Activated naive CD8-positive, alpha-beta T cell treated with anti-CD3 and anti-CD28 coated beads for 36 hours (primary cell): ENCODE data around the gene TSR3. TPM values are rescaled to one million over a fixed set of nuclear protein-coding genes. Genes with fewer than 3 reads are reported as not detected.

Experiments used
- DNase-seq: peaks from one replicate; pipeline ENCODE4 v3.0.0; 2021
- H3K27ac Mint-ChIP-seq: one replicate; pipeline ENCODE4 v1.8.0; 2022; ENCODE audit warnings: mild to moderate bottlenecking, moderate library complexity, mixed read lengths
- H3K27me3 Mint-ChIP-seq: one replicate; pipeline ENCODE4 v1.8.0; 2022; ENCODE audit warnings: mild to moderate bottlenecking, mixed read lengths
- H3K36me3 Mint-ChIP-seq: one replicate; pipeline ENCODE4 v1.8.0; 2021; ENCODE audit warnings: mild to moderate bottlenecking, mixed read lengths
- H3K4me1 Mint-ChIP-seq: one replicate; pipeline ENCODE4 v1.8.0; 2021; ENCODE audit warnings: mixed read lengths
- H3K4me3 Mint-ChIP-seq: one replicate; pipeline ENCODE4 v1.8.0; 2022; ENCODE audit warnings: mild to moderate bottlenecking, moderate library complexity, mixed read lengths
- H3K9me3 Mint-ChIP-seq: one replicate; pipeline ENCODE4 v1.8.0; 2022; ENCODE audit warnings: mixed read lengths
- total RNA-seq, 2 experiments: library from RNA; stranded (reverse); gene quantifications; one replicate each; pipeline ENCODE4 v1.2.3, GENCODE V29; 2021

The TSR3 gene
- total RNA-seq, 2 experiments from 2014 or later: 80.3 to 82.6 TPM

GRCh38 chr16:1366712-1367299 lies 15.1 kb upstream of the TSR3 start:
- H3K4me3 Mint-ChIP-seq: no peak overlapping the region
- no peak overlapping the region for H3K27ac Mint-ChIP-seq
- H3K4me1 Mint-ChIP-seq: peaks cover 2% of the 10 kb centered on the region
- H3K9me3 Mint-ChIP-seq: no peaks in the 10 kb centered on the region
- peaks cover 2% of the 10 kb centered on the region for H3K36me3 Mint-ChIP-seq
- no peaks in the 10 kb centered on the region for H3K27me3 Mint-ChIP-seq
- no peak for DNase-seq

GRCh38 chr16:1366060-1366711 lies 14.5 kb upstream of the TSR3 start:
- no peaks in the 10 kb centered on the region for H3K9me3 Mint-ChIP-seq
- peak overlapping the region; percentile 51 for H3K27ac Mint-ChIP-seq
- no peaks in the 10 kb centered on the region for H3K27me3 Mint-ChIP-seq
- DNase-seq: no peak
- peaks cover 2% of the 10 kb centered on the region for H3K4me1 Mint-ChIP-seq
- peaks cover 2% of the 10 kb centered on the region for H3K36me3 Mint-ChIP-seq
- H3K4me3 Mint-ChIP-seq: no peak overlapping the region

- no peaks in the 10 kb centered on the region for H3K27me3 Mint-ChIP-seq
- H3K4me1 Mint-ChIP-seq: peaks cover 2% of the 10 kb centered on the region
- H3K9me3 Mint-ChIP-seq: no peaks in the 10 kb centered on the region
These were observed 12.8 kb upstream of the TSR3 start for GRCh38 chr16:1364510-1364909.

GRCh38 chr16:1363501-1364041 lies 11.9 kb upstream of the TSR3 start:
- no peak overlapping the region for H3K4me3 Mint-ChIP-seq
- peak; percentile 74 for DNase-seq
- peaks cover 2% of the 10 kb centered on the region for H3K36me3 Mint-ChIP-seq
- H3K9me3 Mint-ChIP-seq: no peaks in the 10 kb centered on the region
- no peaks in the 10 kb centered on the region for H3K27me3 Mint-ChIP-seq
- H3K4me1 Mint-ChIP-seq: peaks cover 2% of the 10 kb centered on the region
- peak overlapping the region; percentile 38 for H3K27ac Mint-ChIP-seq

More at GRCh38 chr16:1364510-1364909, 12.8 kb upstream of the TSR3 start:
- Mint-ChIP-seq H3K27ac (no peak overlapping the region), H3K4me3 (no peak overlapping the region), H3K36me3 (peaks cover 2% of the 10 kb centered on the region)
- no peak for DNase-seq

GRCh38 chr16:1362807-1363206 lies 11.1 kb upstream of the TSR3 start:
- Mint-ChIP-seq H3K27ac (no peak overlapping the region), H3K36me3 (no peaks in the 10 kb centered on the region), H3K9me3 (no peaks in the 10 kb centered on the region), H3K4me3 (no peak overlapping the region), H3K27me3 (no peaks in the 10 kb centered on the region), H3K4me1 (peaks cover 7% of the 10 kb centered on the region)
- DNase-seq: no peak

DNA sequence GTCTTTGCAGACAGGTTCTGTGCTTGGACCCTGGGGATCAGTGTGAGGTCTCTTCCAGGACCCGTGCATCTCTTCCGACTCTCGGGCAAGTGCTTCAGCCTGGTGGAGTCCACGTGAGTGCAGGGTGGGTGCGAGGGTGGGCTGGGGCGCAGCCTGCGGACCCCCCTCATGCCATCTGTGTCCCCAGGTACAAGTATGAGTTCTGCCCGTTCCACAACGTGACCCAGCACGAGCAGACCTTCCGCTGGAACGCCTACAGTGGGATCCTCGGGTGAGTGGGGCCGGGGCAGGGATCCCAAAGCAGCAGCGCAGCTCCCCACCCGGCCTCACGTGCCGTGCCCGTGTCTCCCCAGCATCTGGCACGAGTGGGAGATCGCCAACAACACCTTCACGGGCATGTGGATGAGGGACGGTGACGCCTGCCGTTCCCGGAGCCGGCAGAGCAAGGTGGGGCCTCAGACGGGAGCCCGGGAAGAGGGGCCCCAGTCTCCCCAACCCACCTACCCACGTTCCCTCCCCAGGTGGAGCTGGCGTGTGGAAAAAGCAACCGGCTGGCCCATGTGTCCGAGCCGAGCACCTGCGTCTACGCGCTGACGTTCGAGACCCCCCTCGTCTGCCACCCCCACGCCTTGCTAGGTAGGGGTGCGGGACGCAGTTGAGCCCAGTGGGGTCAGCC lies 10.1 kb upstream of the TSR3 start:
- H3K4me3 Mint-ChIP-seq: no peak overlapping the region
- H3K36me3 Mint-ChIP-seq: no peaks in the 10 kb centered on the region

DNA sequence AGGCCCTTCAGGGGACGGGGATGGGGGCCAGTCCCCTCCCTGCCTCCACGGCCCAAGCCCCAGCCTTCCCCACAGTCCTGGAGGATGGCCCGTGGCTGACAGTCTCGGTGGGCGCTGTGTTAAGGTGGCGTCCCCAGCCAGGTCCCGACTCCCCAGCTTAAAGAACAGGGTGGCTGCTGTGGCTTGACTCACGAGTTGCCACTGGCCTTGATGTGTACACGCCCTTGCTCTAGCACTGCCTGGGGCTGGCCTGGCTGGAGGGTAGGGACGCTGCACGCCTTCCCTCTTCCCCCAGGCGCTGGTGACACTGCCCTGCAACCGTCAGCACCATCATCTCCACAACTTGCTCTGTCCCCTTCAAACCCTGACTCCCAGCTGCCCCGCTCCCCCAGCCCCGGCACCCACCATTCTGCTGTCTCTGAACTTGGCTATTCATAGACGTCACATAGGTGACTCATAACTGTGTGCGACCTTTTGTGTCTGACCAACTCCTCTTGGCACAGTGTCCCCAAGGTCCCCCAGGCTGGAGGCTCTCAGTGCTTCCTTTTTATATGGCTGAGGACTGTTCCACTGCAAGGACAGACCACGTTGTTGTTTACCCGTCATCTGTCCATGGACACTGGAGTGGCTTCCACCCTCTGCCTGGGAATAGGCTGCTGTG lies 6.4 kb upstream of the TSR3 start:
- Mint-ChIP-seq H3K36me3 (peaks cover 1% of the 10 kb centered on the region), H3K4me1 (peaks cover 12% of the 10 kb centered on the region), H3K4me3 (no peak overlapping the region), H3K9me3 (no peaks in the 10 kb centered on the region), H3K27me3 (no peaks in the 10 kb centered on the region), H3K27ac (peak overlapping the region; percentile 12)
- no peak for DNase-seq

More for the DNA sequence above, 10.1 kb upstream of the TSR3 start:
- Mint-ChIP-seq H3K9me3 (no peaks in the 10 kb centered on the region), H3K4me1 (peaks cover 7% of the 10 kb centered on the region), H3K27ac (no peak overlapping the region), H3K27me3 (no peaks in the 10 kb centered on the region)
- DNase-seq: no peak

DNA sequence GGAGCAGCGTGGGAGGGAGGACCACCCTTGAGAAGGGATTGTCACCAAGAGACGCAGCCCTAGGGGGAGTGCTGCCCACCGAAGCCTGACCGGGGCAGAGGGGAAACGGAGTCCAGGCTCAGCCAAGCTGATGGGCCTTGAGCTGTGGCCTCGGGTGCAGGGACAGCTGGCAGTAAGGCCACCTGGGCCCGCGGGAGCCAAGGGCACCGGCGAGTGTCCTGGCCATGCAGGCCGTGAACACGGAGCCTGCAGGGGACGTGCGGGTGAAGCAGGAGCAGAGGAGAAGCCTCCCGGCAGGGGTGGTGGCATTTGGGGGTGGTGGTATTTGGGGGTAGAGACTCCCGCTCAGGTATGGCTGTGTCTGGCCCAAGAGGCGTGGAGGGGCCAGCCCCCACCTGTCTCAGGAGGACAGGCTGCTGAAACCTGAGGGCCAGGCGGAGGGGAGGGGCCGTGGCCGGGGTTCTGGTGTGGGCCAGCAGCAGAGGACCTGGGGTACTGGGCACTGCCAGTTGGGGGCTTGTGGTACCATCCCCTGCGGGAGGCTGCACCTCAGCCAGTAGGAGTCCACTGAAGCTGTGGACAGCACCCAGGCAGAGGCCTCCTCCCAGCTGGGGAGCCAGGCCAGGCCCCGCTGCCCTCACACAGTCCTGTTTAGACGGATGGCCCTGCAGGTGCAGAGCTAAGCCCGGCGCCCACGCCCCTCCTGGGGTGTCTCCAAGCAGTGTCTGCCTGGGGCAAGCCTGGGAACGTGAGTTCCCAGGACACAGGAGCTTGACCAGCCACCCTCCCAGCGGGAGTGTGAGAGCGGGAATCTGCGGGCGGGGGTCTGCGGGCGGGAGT lies 4.6 kb upstream of the TSR3 start:
- Mint-ChIP-seq H3K4me1 (peaks cover 18% of the 10 kb centered on the region), H3K9me3 (no peaks in the 10 kb centered on the region), H3K27me3 (no peaks in the 10 kb centered on the region), H3K27ac (no peak overlapping the region), H3K4me3 (no peak overlapping the region), H3K36me3 (peaks cover 3% of the 10 kb centered on the region)
- no peak for DNase-seq

DNA sequence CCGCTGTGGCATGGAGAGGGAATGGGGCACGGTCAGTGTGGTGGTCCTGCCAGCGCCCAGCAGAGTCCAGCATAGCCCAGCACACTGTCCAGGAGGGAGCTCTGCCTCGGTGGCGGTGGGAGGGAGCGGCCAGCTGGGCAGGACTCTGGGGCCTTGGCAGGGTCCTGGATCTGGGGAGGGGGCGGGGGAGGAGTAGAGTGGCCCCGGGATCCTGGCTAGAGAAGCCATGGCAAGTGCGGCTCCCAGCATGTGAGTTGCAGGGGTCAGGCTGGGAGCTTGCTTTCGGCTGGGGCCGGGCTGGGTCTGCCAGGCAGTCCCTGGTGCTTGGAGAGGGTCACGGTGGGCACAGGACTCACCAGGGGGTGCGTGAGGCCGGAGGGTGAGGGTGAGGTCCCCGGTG lies 3.9 kb upstream of the TSR3 start:
- Mint-ChIP-seq H3K4me1 (peaks cover 21% of the 10 kb centered on the region), H3K27ac (no peak overlapping the region), H3K27me3 (no peaks in the 10 kb centered on the region), H3K9me3 (no peaks in the 10 kb centered on the region), H3K4me3 (no peak overlapping the region), H3K36me3 (peaks cover 3% of the 10 kb centered on the region)
- no peak for DNase-seq

DNA sequence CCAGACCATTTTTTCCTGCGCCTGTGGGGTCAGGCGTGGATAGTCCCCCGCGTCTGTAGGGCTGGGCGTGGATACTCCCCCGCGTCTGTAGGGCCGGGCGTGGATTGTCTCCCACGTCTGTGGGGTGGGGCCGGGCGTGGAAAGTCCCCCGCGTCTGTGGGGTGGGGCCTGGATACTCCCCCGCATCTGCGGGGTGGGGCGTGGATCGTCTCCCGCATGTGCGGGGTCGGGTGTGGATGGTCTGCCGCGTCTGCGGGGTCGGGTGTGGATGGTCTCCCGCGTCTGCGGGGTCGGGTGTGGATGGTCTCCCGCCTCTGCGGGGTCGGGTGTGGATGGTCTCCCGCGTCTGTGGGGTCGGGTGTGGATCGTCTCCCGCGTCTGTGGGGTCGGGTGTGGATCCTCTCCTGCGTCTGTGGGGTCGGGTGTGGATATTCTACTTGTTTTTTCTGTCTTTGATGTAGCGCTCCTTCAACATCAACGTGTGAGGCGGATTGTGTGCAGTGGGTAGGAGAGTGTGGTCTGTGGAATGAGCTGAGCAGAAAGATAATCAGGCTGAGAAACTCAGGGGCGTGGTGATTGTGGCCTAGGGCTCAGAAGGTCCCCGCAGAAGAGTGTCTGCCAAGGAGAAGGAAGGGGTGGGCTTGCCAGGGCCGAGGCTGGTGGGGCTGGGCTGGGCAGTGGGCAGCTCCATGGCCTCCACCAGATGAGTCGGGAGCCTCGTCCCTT lies 3.3 kb upstream of the TSR3 start:
- H3K4me1 Mint-ChIP-seq: peaks cover 26% of the 10 kb centered on the region
- no peak for DNase-seq
- H3K36me3 Mint-ChIP-seq: peaks cover 4% of the 10 kb centered on the region
- no peaks in the 10 kb centered on the region for H3K9me3 Mint-ChIP-seq
- no peak overlapping the region for H3K27ac Mint-ChIP-seq
- no peak overlapping the region for H3K4me3 Mint-ChIP-seq
- H3K27me3 Mint-ChIP-seq: no peaks in the 10 kb centered on the region

GRCh38 chr16:1351215-1351581 lies 480 bp downstream of the TSR3 start:
- H3K4me1 Mint-ChIP-seq: peaks cover 21% of the 10 kb centered on the region
- no peaks in the 10 kb centered on the region for H3K9me3 Mint-ChIP-seq
- DNase-seq: no peak
- H3K36me3 Mint-ChIP-seq: peaks cover 4% of the 10 kb centered on the region
- peak overlapping the region; percentile 74 for H3K27ac Mint-ChIP-seq
- H3K27me3 Mint-ChIP-seq: no peaks in the 10 kb centered on the region
- peak overlapping the region; percentile 82 for H3K4me3 Mint-ChIP-seq

DNA sequence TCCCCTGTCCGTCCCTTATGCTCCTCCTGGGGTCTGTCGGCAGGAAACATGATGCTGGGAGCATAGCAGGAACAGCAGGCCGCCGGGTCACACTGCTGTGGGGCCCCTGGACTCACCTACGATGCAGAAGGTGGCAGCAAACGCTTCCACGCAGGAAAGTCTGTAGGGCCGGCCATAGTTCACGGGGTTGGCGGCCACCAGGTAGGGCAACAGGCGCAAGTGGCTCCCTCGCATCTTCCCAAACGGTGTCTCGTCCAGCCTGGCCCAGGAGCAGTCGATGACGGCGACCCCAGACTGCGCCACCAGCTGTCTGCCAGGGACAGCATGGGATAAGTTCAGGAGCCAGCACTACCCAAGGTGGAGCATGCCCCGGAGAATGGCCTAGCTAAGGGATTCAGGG lies 987 bp downstream of the TSR3 start:
- no peak for DNase-seq
- peak overlapping the region; percentile 74 for H3K27ac Mint-ChIP-seq
- no peaks in the 10 kb centered on the region for H3K9me3 Mint-ChIP-seq
- H3K4me1 Mint-ChIP-seq: peaks cover 21% of the 10 kb centered on the region
- no peaks in the 10 kb centered on the region for H3K27me3 Mint-ChIP-seq
- peak overlapping the region; percentile 82 for H3K4me3 Mint-ChIP-seq
- peaks cover 4% of the 10 kb centered on the region for H3K36me3 Mint-ChIP-seq

GRCh38 chr16:1349951-1350350 lies 1.7 kb downstream of the TSR3 start:
- Mint-ChIP-seq H3K27me3 (no peaks in the 10 kb centered on the region), H3K4me3 (peak overlapping the region; percentile 82), H3K9me3 (no peaks in the 10 kb centered on the region), H3K36me3 (peaks cover 4% of the 10 kb centered on the region), H3K27ac (no peak overlapping the region), H3K4me1 (peaks cover 21% of the 10 kb centered on the region)
- DNase-seq: no peak

DNA sequence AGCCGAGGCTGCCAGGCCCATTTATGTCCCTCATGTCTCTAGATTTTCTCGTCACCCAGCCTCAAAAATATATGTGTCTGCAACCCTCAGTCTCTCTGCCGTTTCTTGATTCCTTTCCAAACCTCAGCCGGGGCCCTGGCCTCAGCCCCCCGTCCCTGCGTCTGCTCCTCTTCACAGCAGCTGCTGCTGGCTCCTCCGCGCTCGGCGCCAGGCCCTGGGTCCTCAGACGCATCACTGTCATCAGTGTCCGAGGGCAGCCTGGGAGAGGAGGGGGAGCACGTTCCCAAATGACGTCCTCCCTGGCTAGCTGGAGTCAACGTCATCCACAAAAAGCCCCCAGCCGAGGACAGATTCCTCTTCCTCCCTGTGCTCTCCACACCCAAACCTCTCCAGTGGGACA lies 2.3 kb downstream of the TSR3 start:
- H3K4me3 Mint-ChIP-seq: no peak overlapping the region
- H3K36me3 Mint-ChIP-seq: peaks cover 3% of the 10 kb centered on the region
- no peak for DNase-seq
- H3K27me3 Mint-ChIP-seq: no peaks in the 10 kb centered on the region
- no peaks in the 10 kb centered on the region for H3K9me3 Mint-ChIP-seq
- no peak overlapping the region for H3K27ac Mint-ChIP-seq
- peaks cover 21% of the 10 kb centered on the region for H3K4me1 Mint-ChIP-seq
